ENCODE measurements around the gene CECR2.
"Not testable (repeated sequence)": the region's sequence is repeated elsewhere in the genome, so short reads cannot be mapped to it uniquely, and the experiment has no call there.

CECR2 gene

GRCh38 chr22:17540481-17540880, 171.2 kb downstream of the CECR2 start:
- in situ Hi-C loops (cut with HindIII; ENCODE audit: low pct_ligation_motif_present, low pct_unique_long_range_greater_than_20kb, low sequenced_read_pairs): no loop called here
- no peak for DNase-seq

GRCh38 chr22:17541476-17541875, 172.2 kb downstream of the CECR2 start:
- in situ Hi-C loops (cut with HindIII; ENCODE audit: low pct_ligation_motif_present, low pct_unique_long_range_greater_than_20kb, low sequenced_read_pairs): no loop called here
- no peak for DNase-seq

- no peak for DNase-seq
- in situ Hi-C loops (cut with HindIII; ENCODE audit: low pct_ligation_motif_present, low pct_unique_long_range_greater_than_20kb, low sequenced_read_pairs): no loop called here
Measured at GRCh38 chr22:17542452-17542851, 173.2 kb downstream of the CECR2 start.

GRCh38 chr22:17548010-17548755, 178.9 kb downstream of the CECR2 start:
- no peak for DNase-seq
- in situ Hi-C loops (cut with HindIII; ENCODE audit: low pct_ligation_motif_present, low pct_unique_long_range_greater_than_20kb, low sequenced_read_pairs): no loop called here

GRCh38 chr22:17548756-17549035, 179.4 kb downstream of the CECR2 start:
- in situ Hi-C loops (cut with HindIII; ENCODE audit: low pct_ligation_motif_present, low pct_unique_long_range_greater_than_20kb, low sequenced_read_pairs): no loop called here
- no peak for DNase-seq

- DNase-seq: no peak
- in situ Hi-C loops (cut with HindIII; ENCODE audit: low pct_ligation_motif_present, low pct_unique_long_range_greater_than_20kb, low sequenced_read_pairs): no loop called here
Measured at GRCh38 chr22:17549183-17549582, 179.9 kb downstream of the CECR2 start.

GRCh38 chr22:17549655-17550054, 180.4 kb downstream of the CECR2 start:
- in situ Hi-C loops (cut with HindIII; ENCODE audit: low pct_ligation_motif_present, low pct_unique_long_range_greater_than_20kb, low sequenced_read_pairs): no loop called here
- DNase-seq: no peak

- no peak for DNase-seq
- in situ Hi-C loops (cut with HindIII; ENCODE audit: low pct_ligation_motif_present, low pct_unique_long_range_greater_than_20kb, low sequenced_read_pairs): no loop called here
Measured at GRCh38 chr22:17552737-17553136, 183.5 kb downstream of the CECR2 start.

- in situ Hi-C loops (cut with HindIII; ENCODE audit: low pct_ligation_motif_present, low pct_unique_long_range_greater_than_20kb, low sequenced_read_pairs): no loop called here
- DNase-seq: no peak
Measured at GRCh38 chr22:17554814-17555213, 185.6 kb downstream of the CECR2 start.

GRCh38 chr22:17559188-17559587, 189.9 kb downstream of the CECR2 start:
- DNase-seq: no peak
- in situ Hi-C loops (cut with HindIII; ENCODE audit: low pct_ligation_motif_present, low pct_unique_long_range_greater_than_20kb, low sequenced_read_pairs): no loop called here

- no peak for DNase-seq
- in situ Hi-C loops (cut with HindIII; ENCODE audit: low pct_ligation_motif_present, low pct_unique_long_range_greater_than_20kb, low sequenced_read_pairs): no loop called here
Measured at GRCh38 chr22:17562906-17563870, 193.9 kb downstream of the CECR2 start, which contains the start of gene SLC25A18. TSS of gene SLC25A18 (plus strand) at chr22:17563498. CDS start at chr22:17579945, 16,447 bp downstream.

GRCh38 chr22:17563936-17564391, 194.7 kb downstream of the CECR2 start:
- no peak for DNase-seq
- in situ Hi-C loops (cut with HindIII; ENCODE audit: low pct_ligation_motif_present, low pct_unique_long_range_greater_than_20kb, low sequenced_read_pairs): no loop called here

GRCh38 chr22:17566016-17566687, 196.9 kb downstream of the CECR2 start:
- in situ Hi-C loops (cut with HindIII; ENCODE audit: low pct_ligation_motif_present, low pct_unique_long_range_greater_than_20kb, low sequenced_read_pairs); DNase-seq: not testable (repeated sequence)

GRCh38 chr22:17566776-17567175, 197.5 kb downstream of the CECR2 start:
- no peak for DNase-seq
- in situ Hi-C loops (cut with HindIII; ENCODE audit: low pct_ligation_motif_present, low pct_unique_long_range_greater_than_20kb, low sequenced_read_pairs): no loop called here

GRCh38 chr22:17569971-17570511, 200.8 kb downstream of the CECR2 start:
- in situ Hi-C loops (cut with HindIII; ENCODE audit: low pct_ligation_motif_present, low pct_unique_long_range_greater_than_20kb, low sequenced_read_pairs): no loop called here
- DNase-seq: no peak

- in situ Hi-C loops (cut with HindIII; ENCODE audit: low pct_ligation_motif_present, low pct_unique_long_range_greater_than_20kb, low sequenced_read_pairs): no loop called here
Measured at GRCh38 chr22:17570851-17571631, 201.8 kb downstream of the CECR2 start.

GRCh38 chr22:17575151-17575550, 205.9 kb downstream of the CECR2 start:
- in situ Hi-C loops (cut with HindIII; ENCODE audit: low pct_ligation_motif_present, low pct_unique_long_range_greater_than_20kb, low sequenced_read_pairs): no loop called here
- DNase-seq: no peak

More at GRCh38 chr22:17570851-17571631, 201.8 kb downstream of the CECR2 start:
- no peak for DNase-seq

GRCh38 chr22:17575681-17576080, 206.4 kb downstream of the CECR2 start:
- in situ Hi-C loops (cut with HindIII; ENCODE audit: low pct_ligation_motif_present, low pct_unique_long_range_greater_than_20kb, low sequenced_read_pairs): no loop called here
- no peak for DNase-seq
